A549 (cell line): ENCODE data around the gene IQCE. TPM values are rescaled to one million over a fixed set of nuclear protein-coding genes. Genes with fewer than 3 reads are reported as not detected.
A peak's percentile ranks its signal among the peaks of the same experiment; 100 is the strongest.

ENCODE experiments used
- ATAC-seq, 2 experiments: fragments of 200-7000 bp in 1 of 2; fragments of >200 bp in 1 of 2; cut with Nextera tagmentation in 1 of 2; cut with Tn5 transposase in 1 of 2; 3 replicates each; pipeline versions ENCODE4 v1.8.0 to v1.9.1; 2018 to 2020; ENCODE audit warnings: mild to moderate bottlenecking in 1 of 2, moderate library complexity in 1 of 2
- CTCF ChIA-PET: fragments of 300-600 bp; sonication (Branson Sonifier 250); formaldehyde crosslinking; extraction: SDS; loops from one replicate; lab custom pipeline; 2021; ENCODE audit warnings: antibody characterized with exemption, inconsistent platforms; lab: Yijun Ruan, JAX
- POLR2A ChIA-PET: fragments of 350-600 bp; formaldehyde crosslinking; extraction: SDS; loops from one replicate; lab custom pipeline; 2021; ENCODE audit warnings: antibody characterized with exemption, inconsistent platforms; lab: Yijun Ruan, JAX
- DNase-seq, 2 experiments: peaks; one replicate each; pipeline versions ENCODE4 v3.0.0 to v3.0.0-alpha.2; 2011 to 2016; ENCODE audit warnings: low read depth in 1 of 2, low spot score in 1 of 2
- FAIRE-seq: peaks from 2 replicates; lab custom pipeline; 2011; peaks lifted over from hg19 to GRCh38; lab: Jason Lieb, UNC
- H3K27ac ChIP-seq, 2 experiments: fragments of >200 bp; sonication (Bioruptor Twin); formaldehyde crosslinking; 3 replicates each; pipeline ENCODE4 v1.5.1; 2016 to 2017
- H3K4me1 ChIP-seq: fragments of >200 bp; sonication (Bioruptor Twin); formaldehyde crosslinking; 3 replicates; pipeline ENCODE4 v1.6.1; 2016
- H3K4me2 ChIP-seq: fragments of >200 bp; sonication (Bioruptor Twin); formaldehyde crosslinking; 3 replicates; pipeline ENCODE4 v1.6.1; 2016
- H3K4me3 ChIP-seq: fragments of >200 bp; sonication (Bioruptor Twin); formaldehyde crosslinking; 3 replicates; pipeline ENCODE4 v1.5.1; 2016
- H3K9me3 ChIP-seq: fragments of >200 bp; sonication (Bioruptor Twin); formaldehyde crosslinking; 3 replicates; pipeline ENCODE4 v1.6.1; 2016
- ATOH8 ChIP-seq: fragments of 250-450 bp; sonication (Bioruptor Pico); IDR thresholded peaks from 2 replicates; pipeline ENCODE4 v1.5.0; 2020; ENCODE audit warnings: low read depth, mild to moderate bottlenecking, moderate library complexity
- CBX2 ChIP-seq: fragments of 200-600 bp; sonication (generic); IDR thresholded peaks from 2 replicates; pipeline ENCODE4 v1.6.1; 2016; ENCODE audit warnings: low read depth, mild to moderate bottlenecking, borderline replicate concordance
- CEBPB ChIP-seq, 2 experiments: fragments of >200 bp in 1 of 2; sonication (Bioruptor Twin) in 1 of 2; formaldehyde crosslinking in 1 of 2; IDR thresholded peaks; 2 replicates each; pipeline ENCODE4 v1.6.1; 2012 to 2016
- CHD2 ChIP-seq: fragments of 150-350 bp; IDR thresholded peaks from 2 replicates; pipeline ENCODE4 v1.6.1; 2014; ENCODE audit warnings: low read length; ENCODE audit not compliant: partially characterized antibody
- CTCF ChIP-seq: fragments of >200 bp; sonication (Bioruptor Twin); formaldehyde crosslinking; IDR thresholded peaks from 3 replicates; pipeline ENCODE4 v1.5.1; 2016
- EHMT2 ChIP-seq: fragments of 200-600 bp; sonication (generic); IDR thresholded peaks from 2 replicates; pipeline ENCODE4 v1.6.1; 2016; ENCODE audit warnings: antibody characterized with exemption, low read depth, mild to moderate bottlenecking, moderate library complexity
- ESRRA ChIP-seq: fragments of 150-350 bp; IDR thresholded peaks from 2 replicates; pipeline ENCODE4 v1.6.1; 2014; ENCODE audit warnings: mild to moderate bottlenecking, low read length, borderline replicate concordance
- FOSB ChIP-seq: fragments of 250-450 bp; sonication (Bioruptor Pico); IDR thresholded peaks from 2 replicates; pipeline ENCODE4 v1.5.0; 2020; ENCODE audit warnings: mild to moderate bottlenecking, moderate library complexity
- FOXS1 ChIP-seq: fragments of 250-450 bp; sonication (Bioruptor Pico); IDR thresholded peaks from 2 replicates; pipeline ENCODE4 v1.5.0; 2020; ENCODE audit warnings: mild to moderate bottlenecking, moderate library complexity
- GATA3 ChIP-seq: IDR thresholded peaks from 2 replicates; pipeline ENCODE4 v1.6.1; 2012; ENCODE audit warnings: borderline replicate concordance
- HDAC2 ChIP-seq: fragments of 200-600 bp; sonication (generic); IDR thresholded peaks from 2 replicates; pipeline ENCODE4 v1.6.1; 2016
- HEYL ChIP-seq: fragments of 250-450 bp; sonication (Bioruptor Pico); IDR thresholded peaks from 2 replicates; pipeline ENCODE4 v1.8.0; 2021; ENCODE audit warnings: mild to moderate bottlenecking, moderate library complexity
- HOXB13 ChIP-seq: fragments of 250-450 bp; sonication (Bioruptor Pico); IDR thresholded peaks from 2 replicates; pipeline ENCODE4 v1.5.0; 2020; ENCODE audit warnings: low read depth, mild to moderate bottlenecking, moderate library complexity
- HOXB5 ChIP-seq: fragments of 250-450 bp; sonication (Bioruptor Pico); IDR thresholded peaks from 2 replicates; pipeline ENCODE4 v1.5.0; 2020; ENCODE audit warnings: mild to moderate bottlenecking, moderate library complexity
- MAFK ChIP-seq: fragments of 450-650 bp; IDR thresholded peaks from 2 replicates; pipeline ENCODE4 v1.6.1; 2014; ENCODE audit not compliant: partially characterized antibody
- NFE2L2 ChIP-seq: fragments of 150-350 bp; conservative IDR thresholded peaks from 2 replicates; pipeline ENCODE4 v1.6.1; 2014; ENCODE audit warnings: low read length
- NPAS2 ChIP-seq: fragments of 250-450 bp; sonication (Bioruptor Pico); IDR thresholded peaks from 2 replicates; pipeline ENCODE4 v1.8.0; 2022; ENCODE audit warnings: mild to moderate bottlenecking, moderate library complexity, borderline replicate concordance
- PBX3 ChIP-seq: IDR thresholded peaks from 2 replicates; pipeline ENCODE4 v1.6.1; 2012
- PHF8 ChIP-seq: fragments of 200-600 bp; sonication (generic); IDR thresholded peaks from 2 replicates; pipeline ENCODE4 v1.6.1; 2016; ENCODE audit warnings: low read depth, mild to moderate bottlenecking, antibody characterized with exemption, moderate library complexity, borderline replicate concordance
- POLR2A ChIP-seq: IDR thresholded peaks from 2 replicates; pipeline ENCODE4 v1.6.1; 2012; ENCODE audit warnings: mild to moderate bottlenecking, low read length
- POLR2AphosphoS2 ChIP-seq: conservative IDR thresholded peaks from 2 replicates; pipeline ENCODE4 v1.6.1; 2012; ENCODE audit warnings: low read length, improper control_type of control experiment, inconsistent platforms
- RAD21 ChIP-seq, 2 experiments: fragments of >200 bp in 1 of 2; sonication (Bioruptor Twin) in 1 of 2; formaldehyde crosslinking in 1 of 2; IDR thresholded peaks in 1 of 2; conservative IDR thresholded peaks in 1 of 2; 2 replicates in 1 of 2; 3 replicates in 1 of 2; pipeline ENCODE4 v1.6.1; 2012 to 2018; ENCODE audit warnings: inconsistent platforms in 1 of 2
- RCOR1 ChIP-seq: fragments of 150-350 bp; IDR thresholded peaks from 2 replicates; pipeline ENCODE4 v1.6.1; 2014; ENCODE audit warnings: antibody characterized with exemption, low read length, low read depth
- RNF2 ChIP-seq: fragments of 200-600 bp; sonication (generic); IDR thresholded peaks from 2 replicates; pipeline ENCODE4 v1.6.1; 2016; ENCODE audit warnings: low read depth, mild to moderate bottlenecking, antibody characterized with exemption, moderate library complexity, borderline replicate concordance
- SREBF2 ChIP-seq: fragments of 450-650 bp; IDR thresholded peaks from 2 replicates; pipeline ENCODE4 v1.6.1; 2014; ENCODE audit warnings: mild to moderate bottlenecking, moderate library complexity
- WGBS: methylation state at CpG from one replicate; pipeline ENCODE4 v1.1.6; 2017; ENCODE audit errors: missing lambda C conversion rate; 5-methylcytosine and 5-hydroxymethylcytosine counted together
- polyA plus RNA-seq, 4 experiments: library from polyadenylated mRNA; depleted of rRNA in 3 of 4; stranded (reverse); fragments of >200 nt; fragmentation: RNase III in 1 of 4; extraction: RNeasy Plus Mini Kit Qiagen cat#74134 plus additional on column Dnase treatment in 1 of 4; gene quantifications; 2 replicates in 3 of 4; 3 replicates in 1 of 4; pipeline ENCODE4 v1.2.3, GENCODE V29; 2011 to 2017
- TF ChIP-seq, protein P1 (sequence below): IDR thresholded peaks from 2 replicates; pipeline ENCODE4 v1.6.1; 2012
- TF ChIP-seq, protein P2 (sequence below): fragments of 150-350 bp; IDR thresholded peaks from 2 replicates; pipeline ENCODE4 v1.6.1; 2014; ENCODE audit warnings: low read depth, mild to moderate bottlenecking, low read length

Gene IQCE
- polyA plus RNA-seq, 2 of the 4 experiments (the other 2 are of a cell fraction): 10.6 to 13.0 TPM

DNA sequence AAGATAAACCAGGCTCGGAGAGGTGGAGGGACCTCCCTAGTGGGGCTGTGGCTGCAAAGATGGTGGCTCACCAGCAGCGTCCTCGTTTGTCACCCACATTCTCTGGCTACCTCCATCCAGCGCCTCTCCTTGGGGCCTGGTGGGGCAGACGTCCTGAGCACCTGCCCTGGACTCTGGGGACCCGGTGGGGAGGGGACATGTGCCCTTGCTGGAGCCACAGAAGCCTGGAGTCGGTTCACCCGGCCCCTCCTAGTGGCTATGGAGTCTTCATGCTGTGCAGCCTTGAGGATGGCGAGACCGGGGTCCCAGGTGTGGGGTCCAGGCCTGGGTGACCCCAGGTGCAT, 87.5 kb downstream of the IQCE start:
- H3K9me3 ChIP-seq: no peaks in the 10 kb centered on the region
- ChIA-PET POLR2A (no interaction called here), CTCF (interaction anchor here (3.0 to 4.0 kb wide), 2 partner anchors 12 to 34 kb away, joined by 9 to 13 read pairs; no protein-coding TSS in a partner anchor)
- DNase-seq: no peak
- 89% methylated on average over 7 of the region's 10 CpGs for WGBS
- 0 out of 6 replicates have a peak overlapping the region, but pooled peaks of 1 of the 2 experiments have one; percentile 2 for H3K27ac ChIP-seq
- H3K4me2 ChIP-seq: no peak overlapping the region
- no peak overlapping the region for H3K4me3 ChIP-seq
- no peak for TF ChIP-seq FOSB (CRISPR knock-in tag)
- TF ChIP-seq POLR2AphosphoS2: no peak
- TF ChIP-seq HOXB5 (CRISPR knock-in tag): no peak
- TF ChIP-seq PBX3: no peak
- TF ChIP-seq GATA3: no peak
- TF ChIP-seq FOXS1: no peak
- TF ChIP-seq CEBPB (IDR thresholded peaks at IDR 0.05): no peak
- TF ChIP-seq MAFK: no peak
- no peak for TF ChIP-seq NPAS2 (CRISPR knock-in tag)
- no peak for TF ChIP-seq POLR2A
- TF ChIP-seq ESRRA: no peak
- no peak for TF ChIP-seq PHF8
- no peak for TF ChIP-seq HOXB13
- TF ChIP-seq, protein P1, sequence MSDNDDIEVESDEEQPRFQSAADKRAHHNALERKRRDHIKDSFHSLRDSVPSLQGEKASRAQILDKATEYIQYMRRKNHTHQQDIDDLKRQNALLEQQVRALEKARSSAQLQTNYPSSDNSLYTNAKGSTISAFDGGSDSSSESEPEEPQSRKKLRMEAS: no peak
- TF ChIP-seq, protein P2, sequence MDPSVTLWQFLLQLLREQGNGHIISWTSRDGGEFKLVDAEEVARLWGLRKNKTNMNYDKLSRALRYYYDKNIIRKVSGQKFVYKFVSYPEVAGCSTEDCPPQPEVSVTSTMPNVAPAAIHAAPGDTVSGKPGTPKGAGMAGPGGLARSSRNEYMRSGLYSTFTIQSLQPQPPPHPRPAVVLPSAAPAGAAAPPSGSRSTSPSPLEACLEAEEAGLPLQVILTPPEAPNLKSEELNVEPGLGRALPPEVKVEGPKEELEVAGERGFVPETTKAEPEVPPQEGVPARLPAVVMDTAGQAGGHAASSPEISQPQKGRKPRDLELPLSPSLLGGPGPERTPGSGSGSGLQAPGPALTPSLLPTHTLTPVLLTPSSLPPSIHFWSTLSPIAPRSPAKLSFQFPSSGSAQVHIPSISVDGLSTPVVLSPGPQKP: no peak
- no peak for TF ChIP-seq RAD21 (conservative IDR thresholded peaks at IDR 0.05 in 1 of 2, IDR thresholded peaks at IDR 0.05 in 1 of 2)
- FAIRE-seq: no peak
- H3K4me1 ChIP-seq: peaks cover 15% of the 10 kb centered on the region
- ATAC-seq: no peak

GRCh38 chr7:2646680-2647571, 88.1 kb downstream of the IQCE start:
- no peak overlapping the region for H3K4me2 ChIP-seq
- no peak overlapping the region for H3K4me3 ChIP-seq
- H3K9me3 ChIP-seq: no peaks in the 10 kb centered on the region
- peaks cover 8% of the 10 kb centered on the region; the same call in 2 of the 3 replicates for H3K4me1 ChIP-seq
- DNase-seq: no peak
- 0 out of 6 replicates have a peak overlapping the region, but pooled peaks of 1 of the 2 experiments have one; percentile 2 for H3K27ac ChIP-seq
- ATAC-seq: peak in 1 of 2 experiments; percentile 18; a peak in 1 of 6 replicates
- TF ChIP-seq CBX2 (no peak), SREBF2 (no peak), GATA3 (no peak), POLR2A (no peak), POLR2AphosphoS2 (no peak), HEYL (no peak), RNF2 (no peak), ATOH8 (no peak), RCOR1 (no peak), EHMT2 (no peak), HOXB13 (no peak), HDAC2 (no peak), CHD2 (no peak), NFE2L2 (no peak), CTCF (no peak)
- TF ChIP-seq, protein P2: no peak
- POLR2A ChIA-PET: no interaction called here
- CTCF ChIA-PET: no interaction called here
- no peak for FAIRE-seq
- WGBS: 89% methylated on average over 32 of the region's 73 CpGs
